EH (cell line): ENCODE results near the gene ABCC4.

ENCODE experiments used
- DNase-seq: peaks from one replicate; pipeline ENCODE4 v3.0.0-alpha.2; 2015; ENCODE audit warnings: low read depth

The ABCC4 gene

GRCh38 chr13:95155093-95155492 lies 146.2 kb downstream of the ABCC4 start:
- DNase-seq = peak; percentile 11

- peak; percentile 9 for DNase-seq
These were observed 146.8 kb downstream of the ABCC4 start for GRCh38 chr13:95154413-95154886.

- no peak for DNase-seq
These were observed 147.4 kb downstream of the ABCC4 start for GRCh38 chr13:95153647-95154412.

GRCh38 chr13:95151942-95152587 lies 149.2 kb downstream of the ABCC4 start:
- no peak for DNase-seq

- no peak for DNase-seq
These were observed 150.7 kb downstream of the ABCC4 start for GRCh38 chr13:95150555-95150954.

GRCh38 chr13:95146486-95146885 lies 154.8 kb downstream of the ABCC4 start:
- no peak for DNase-seq

GRCh38 chr13:95145587-95145986 lies 155.7 kb downstream of the ABCC4 start:
- no peak for DNase-seq

GRCh38 chr13:95140502-95140901 lies 160.7 kb downstream of the ABCC4 start:
- no peak for DNase-seq

- no peak for DNase-seq
These were observed 162.2 kb downstream of the ABCC4 start for GRCh38 chr13:95138876-95139585.

GRCh38 chr13:95137096-95137495 lies 164.2 kb downstream of the ABCC4 start:
- DNase-seq = peak; percentile 42

- DNase-seq = no peak
These were observed 164.6 kb downstream of the ABCC4 start for GRCh38 chr13:95136638-95137037.

- DNase-seq = no peak
These were observed 167.8 kb downstream of the ABCC4 start for GRCh38 chr13:95133498-95133897.

- DNase-seq = no peak
These were observed 172.2 kb downstream of the ABCC4 start for GRCh38 chr13:95129004-95129403.

- DNase-seq = peak; percentile 21
These were observed 173.1 kb downstream of the ABCC4 start for GRCh38 chr13:95128045-95128643.

- no peak for DNase-seq
These were observed 176.3 kb downstream of the ABCC4 start for GRCh38 chr13:95124959-95125358.

- DNase-seq = no peak
These were observed 177.5 kb downstream of the ABCC4 start for GRCh38 chr13:95123726-95124125.

GRCh38 chr13:95122063-95122462 lies 179.2 kb downstream of the ABCC4 start:
- peak; percentile 63 for DNase-seq

GRCh38 chr13:95121516-95121915 lies 179.7 kb downstream of the ABCC4 start:
- peak; percentile 46 for DNase-seq

GRCh38 chr13:95120650-95121049 lies 180.6 kb downstream of the ABCC4 start:
- DNase-seq = no peak

GRCh38 chr13:95118541-95119324 lies 182.5 kb downstream of the ABCC4 start:
- DNase-seq = no peak

- no peak for DNase-seq
These were observed 184.2 kb downstream of the ABCC4 start for GRCh38 chr13:95117092-95117491.

- no peak for DNase-seq
These were observed 185.7 kb downstream of the ABCC4 start for GRCh38 chr13:95115525-95115924.
